GM15510 (cell line): Measurements from ENCODE around the gene CLASP2.

Experiments used
- POLR2A ChIP-seq: IDR thresholded peaks from 3 replicates; pipeline ENCODE4 v1.6.1; 2011; ENCODE audit warnings: borderline replicate concordance; ENCODE audit not compliant: insufficient read length; ENCODE audit errors: extremely low read depth

CLASP2 gene

GRCh38 chr3:33717866-33718594, at the start of gene CLASP2:
TSS of gene CLASP2 (minus strand) at chr3:33718254. CDS start at chr3:33718002, 252 bp downstream.
- TF ChIP-seq POLR2A, result peak; percentile 87

DNA sequence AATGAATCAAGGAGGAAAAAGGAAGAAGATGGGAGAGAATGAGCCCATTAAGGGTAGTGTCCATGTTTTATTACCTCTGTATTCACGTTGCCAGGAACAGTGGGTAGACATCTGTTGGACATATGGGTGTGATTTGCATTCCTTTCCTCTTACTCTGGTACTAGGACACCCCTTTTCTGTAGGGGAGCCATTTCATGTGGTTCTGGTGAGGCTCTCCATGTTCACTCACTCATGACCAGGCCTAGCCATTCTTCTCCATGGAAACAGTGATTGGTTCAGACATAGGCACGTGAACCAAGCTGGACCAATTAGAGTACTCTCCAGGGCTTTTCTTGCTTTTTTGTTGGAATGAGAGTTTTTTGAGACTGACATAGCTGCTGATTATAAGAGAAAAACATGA, 40.8 kb upstream of the CLASP2 start:
- TF ChIP-seq POLR2A, result no peak

DNA sequence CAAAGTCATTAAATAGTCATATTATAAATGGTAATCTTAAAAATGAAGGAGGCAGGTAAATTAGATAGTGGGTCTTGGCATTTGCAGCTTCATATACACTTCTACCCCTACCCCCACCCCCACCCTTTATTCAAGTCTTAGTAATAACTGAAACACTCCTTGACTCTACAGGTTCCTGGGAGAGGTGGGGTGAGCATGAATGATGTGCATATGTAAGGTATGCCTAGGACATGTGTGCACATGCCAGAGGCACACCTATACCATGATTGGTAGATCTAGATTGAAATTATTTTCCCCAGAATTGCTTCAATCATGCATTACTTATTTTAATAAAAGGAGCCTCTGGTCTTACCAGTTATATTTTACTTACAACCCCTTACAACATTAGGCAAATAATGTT, 40.2 kb upstream of the CLASP2 start:
- no peak for TF ChIP-seq POLR2A

DNA sequence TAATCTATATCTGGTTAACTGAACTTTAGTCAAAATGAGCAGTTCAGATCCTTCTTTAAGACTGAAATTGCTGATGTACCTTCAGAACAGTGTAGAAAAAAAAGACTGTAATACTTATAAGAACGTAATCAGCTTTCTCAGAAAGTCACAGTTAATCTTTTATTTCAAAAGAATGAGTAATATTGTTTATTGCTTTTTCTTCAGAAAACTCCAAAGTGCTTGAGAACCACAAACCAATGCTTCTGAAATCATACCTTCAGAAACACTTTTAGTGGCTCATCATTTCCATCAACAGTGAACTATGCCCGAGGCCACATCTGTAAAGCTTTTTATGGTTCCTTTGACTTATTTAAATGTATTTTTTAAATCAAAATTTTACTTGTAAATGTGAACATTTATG, 33.3 kb upstream of the CLASP2 start:
- TF ChIP-seq POLR2A, result no peak

DNA sequence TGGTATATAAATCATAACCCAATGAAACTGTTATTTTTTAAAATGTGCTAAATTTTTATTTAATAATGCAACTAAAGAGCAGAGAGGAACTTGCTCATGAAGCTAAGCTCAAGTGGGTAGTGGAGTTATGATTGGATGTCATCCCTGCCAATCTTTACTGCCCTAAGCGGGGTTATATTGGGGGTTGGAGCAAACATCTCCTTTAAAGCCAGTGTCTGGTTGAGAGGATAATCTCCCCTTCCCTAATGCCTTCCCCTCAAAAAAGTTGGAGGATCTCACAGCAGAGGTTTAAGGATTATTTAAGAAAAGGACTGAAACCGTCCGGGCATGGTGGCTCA, 32.1 kb upstream of the CLASP2 start:
- TF ChIP-seq POLR2A, result no peak

DNA sequence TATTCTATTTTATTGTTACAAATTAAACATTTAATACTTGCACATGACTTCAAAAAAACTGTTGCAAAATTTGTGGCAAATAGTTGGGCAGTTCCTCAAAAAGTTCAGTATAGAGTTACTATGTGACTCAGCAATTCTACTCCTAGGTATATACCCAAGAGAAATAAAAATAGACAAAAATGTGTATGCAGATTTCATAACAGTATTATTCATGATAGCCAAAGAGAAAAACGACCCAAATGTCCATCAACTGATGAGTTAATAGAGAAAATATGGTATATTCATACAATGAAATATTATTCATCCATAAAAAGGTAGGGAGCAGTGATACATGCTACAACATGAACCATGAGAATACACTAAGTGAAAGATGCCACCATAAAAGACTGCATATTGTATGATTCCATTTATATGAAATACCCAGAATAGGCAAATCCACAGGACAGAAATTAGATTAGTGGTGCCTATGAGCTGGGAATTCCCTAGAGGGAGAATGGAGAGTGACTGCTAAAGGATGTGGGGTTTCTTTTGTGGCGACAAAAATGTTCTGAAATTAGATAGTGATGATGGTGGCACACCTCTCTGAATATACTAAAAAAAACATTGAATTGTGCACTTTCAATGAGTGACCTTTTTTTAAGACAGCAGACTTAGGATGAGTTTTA, 31.6 kb upstream of the CLASP2 start:
- no peak for TF ChIP-seq POLR2A

DNA sequence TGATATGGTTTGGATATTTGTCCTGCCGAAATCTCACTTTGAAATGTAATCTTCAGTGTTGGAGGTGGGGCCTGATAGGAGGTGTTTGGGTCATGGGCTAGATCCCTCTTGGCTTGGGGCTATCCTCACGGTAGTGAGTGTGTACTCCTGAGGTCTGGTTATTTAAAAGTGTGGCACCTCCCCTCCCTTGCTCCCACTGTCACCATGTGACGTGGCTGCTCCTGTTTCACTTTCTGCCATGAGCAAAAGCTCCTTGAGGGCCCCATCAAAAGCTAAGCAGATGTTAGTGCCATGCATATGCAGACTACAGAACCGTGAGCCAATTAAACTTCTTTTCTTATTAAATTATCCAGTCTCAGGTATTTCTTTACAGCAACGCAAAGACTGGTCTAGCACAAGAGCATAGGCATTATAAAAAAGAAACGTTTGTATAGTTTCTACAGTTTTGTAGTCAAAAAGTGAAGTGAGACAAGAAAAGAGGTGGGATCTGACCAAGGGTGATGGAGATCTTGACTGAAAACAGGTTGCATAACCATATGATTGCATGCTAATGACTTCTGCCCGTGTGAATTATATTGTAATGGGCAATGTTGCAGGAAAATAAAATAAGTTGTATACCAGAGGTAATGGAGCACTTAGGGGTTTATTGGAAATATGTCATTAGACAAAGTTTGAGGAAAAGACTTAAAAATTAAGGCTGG, 28.5 kb upstream of the CLASP2 start:
- no peak for TF ChIP-seq POLR2A

DNA sequence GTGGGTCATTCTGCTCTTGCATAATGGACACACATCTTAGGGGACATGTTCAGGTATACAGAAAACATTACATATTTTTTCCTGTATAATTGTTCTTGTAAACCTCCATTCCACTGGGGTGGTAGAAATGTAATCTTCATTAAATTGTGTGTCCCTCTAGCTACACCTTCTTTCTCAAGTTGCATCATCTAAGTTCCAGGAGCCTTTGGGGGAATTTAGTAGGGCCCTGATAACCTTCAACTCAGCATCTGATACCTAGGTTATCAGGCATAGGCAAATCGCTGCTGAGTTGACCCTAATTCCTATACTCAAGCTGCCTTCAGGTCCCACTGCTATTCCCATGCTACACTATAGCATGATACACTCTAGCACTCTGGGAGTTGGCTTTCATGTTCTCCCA, 19.1 kb upstream of the CLASP2 start:
- no peak for TF ChIP-seq POLR2A

DNA sequence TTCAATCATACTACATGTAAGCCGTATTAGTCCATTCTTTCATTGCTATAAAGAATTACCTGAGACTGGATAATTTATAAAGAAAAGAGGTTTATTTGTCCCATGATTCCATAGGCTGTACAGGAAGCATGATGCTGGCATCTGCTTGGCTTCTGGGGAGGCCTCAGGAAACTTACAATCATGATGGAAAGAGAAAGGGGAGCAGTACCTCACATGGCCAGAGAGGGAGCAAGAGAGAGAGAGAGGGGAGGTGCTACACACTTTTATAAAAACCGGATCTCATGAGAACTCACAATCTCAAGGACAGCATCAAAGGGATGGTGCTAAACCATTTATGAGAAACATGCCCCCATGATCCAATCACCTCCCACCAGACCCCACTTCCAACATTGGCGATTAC, 14.3 kb upstream of the CLASP2 start:
- TF ChIP-seq POLR2A, result no peak

DNA sequence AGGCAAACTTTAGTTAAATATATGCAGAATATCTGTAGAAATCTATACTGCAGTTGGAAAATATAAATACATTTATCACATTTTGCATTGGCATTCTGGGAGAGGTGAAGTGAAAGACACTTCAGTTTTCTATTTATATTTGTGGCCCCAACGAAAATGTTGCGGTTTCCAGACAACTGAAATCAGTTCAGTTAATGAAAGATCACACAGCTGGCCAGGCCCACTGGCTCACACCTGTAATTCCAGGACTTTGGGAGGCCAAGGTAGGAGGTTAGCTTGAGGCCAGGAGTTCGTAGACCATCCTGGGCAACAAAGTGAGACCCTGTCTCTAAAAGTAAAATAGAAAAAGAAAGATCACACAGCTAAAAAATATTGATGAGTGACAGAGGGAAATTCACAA, 11.9 kb upstream of the CLASP2 start:
- TF ChIP-seq POLR2A, result no peak

DNA sequence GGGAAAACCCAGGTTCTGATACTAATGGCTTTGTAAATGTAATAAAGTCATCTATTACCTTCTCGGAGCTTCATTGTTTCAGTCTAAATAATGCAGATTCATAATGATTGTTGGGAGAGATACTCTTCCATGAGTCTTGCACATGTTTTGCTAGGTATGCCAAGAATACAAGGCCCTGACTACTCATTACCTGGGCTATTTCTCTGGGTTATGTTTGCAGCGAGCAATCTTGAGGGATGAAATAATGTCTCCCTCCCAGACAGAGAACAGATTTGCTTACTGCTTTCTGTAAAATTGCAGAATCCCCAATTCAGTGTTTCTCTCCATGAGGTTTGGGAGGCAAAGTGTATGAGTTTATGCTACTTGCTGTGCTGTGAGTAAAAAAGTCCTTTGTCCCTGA, 6.2 kb upstream of the CLASP2 start:
- TF ChIP-seq POLR2A, result no peak

- no peak for TF ChIP-seq POLR2A
These were observed 4.7 kb upstream of the CLASP2 start for GRCh38 chr3:33722626-33723370.

DNA sequence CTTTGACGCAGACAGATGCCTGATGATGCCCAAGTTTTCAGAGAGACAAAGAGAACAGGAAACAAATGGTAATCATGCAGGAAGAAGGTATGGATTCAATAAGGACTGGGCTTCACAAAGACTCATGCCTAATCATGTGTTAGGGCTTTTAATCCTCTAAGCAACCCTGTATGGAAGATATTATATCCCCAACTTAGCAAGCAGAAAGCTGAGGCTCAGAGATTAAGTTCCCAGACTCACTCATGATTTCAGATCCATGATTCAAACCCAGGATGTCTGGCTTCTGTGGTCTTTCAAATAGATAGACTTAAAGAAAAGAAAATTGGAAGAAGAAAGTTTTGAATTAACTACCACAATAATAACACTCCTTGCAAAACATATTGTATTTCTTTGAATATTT, 4.1 kb upstream of the CLASP2 start:
- no peak for TF ChIP-seq POLR2A

- no peak for TF ChIP-seq POLR2A
These were observed 497 bp upstream of the CLASP2 start for GRCh38 chr3:33718595-33718907.

DNA sequence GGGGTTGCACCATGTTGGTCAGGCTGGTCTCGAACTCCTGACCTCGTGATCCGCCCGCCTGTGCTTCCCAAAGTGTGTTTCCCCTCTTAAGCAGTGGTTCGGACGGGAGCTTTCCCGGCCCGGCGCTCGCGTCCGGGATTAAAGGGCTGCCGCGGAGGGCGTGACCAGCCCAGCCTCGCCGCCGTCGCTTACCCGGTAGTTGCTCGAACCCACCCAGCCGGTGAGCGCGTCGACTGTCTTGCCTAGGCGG, 513 bp downstream of the CLASP2 start:
- TF ChIP-seq POLR2A, result no peak

DNA sequence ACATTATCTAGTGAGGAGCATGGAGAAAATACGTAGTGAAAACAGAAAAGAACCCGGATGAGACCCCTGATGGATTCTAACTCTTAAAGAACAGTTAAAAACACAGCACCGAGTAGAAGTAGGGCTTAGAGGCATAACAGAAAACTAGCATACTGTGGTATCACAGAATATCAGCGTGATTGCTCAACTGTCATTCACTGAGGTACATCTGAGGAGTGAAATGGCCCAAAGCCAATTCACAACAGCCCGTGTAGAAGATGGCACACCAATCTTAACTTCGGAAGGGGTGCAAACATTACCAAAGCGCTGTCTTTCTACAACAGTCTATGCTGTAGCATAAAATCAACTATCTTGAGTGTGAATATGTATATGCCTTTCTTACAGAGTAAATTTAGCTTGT, 1.8 kb downstream of the CLASP2 start:
- TF ChIP-seq POLR2A, result no peak

DNA sequence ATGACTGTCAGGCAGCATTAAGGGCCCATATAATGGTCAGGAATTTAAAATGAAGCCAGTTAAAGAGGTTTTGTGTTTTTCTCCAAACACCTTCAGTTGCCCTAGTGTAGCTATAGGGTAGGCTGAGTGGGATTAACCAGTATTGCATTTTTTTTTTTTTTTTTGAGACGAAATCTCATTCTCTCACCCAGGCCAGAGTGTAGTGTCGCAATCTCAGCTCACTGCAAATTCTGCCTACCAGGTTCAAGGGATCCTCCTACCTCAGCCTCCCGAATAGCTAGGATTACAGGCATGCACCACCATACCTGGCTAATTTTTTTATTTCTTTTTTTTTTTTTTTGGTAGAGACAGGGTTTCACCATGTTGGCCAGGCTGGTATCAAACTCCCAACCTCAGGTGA, 7.0 kb downstream of the CLASP2 start:
- no peak for TF ChIP-seq POLR2A

DNA sequence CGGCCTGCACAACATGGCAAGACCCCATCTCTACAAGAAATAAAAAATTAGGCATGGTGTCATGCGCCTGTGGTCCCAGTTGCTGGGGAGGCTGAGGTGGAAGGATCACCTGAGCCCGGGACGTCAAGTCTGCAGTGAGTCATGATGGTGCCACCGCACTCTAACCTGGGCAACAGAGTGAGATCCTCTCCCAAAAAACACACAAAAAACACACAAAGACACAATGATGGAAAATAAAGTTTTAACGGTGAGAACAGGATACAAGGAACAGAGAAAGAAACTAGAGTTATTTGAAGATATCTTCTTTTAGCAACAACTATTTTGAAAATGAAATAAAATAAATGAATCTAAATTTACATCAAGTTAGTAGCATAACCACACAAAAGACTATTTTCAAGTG, 12.0 kb downstream of the CLASP2 start:
- TF ChIP-seq POLR2A, result no peak
